GM19328 (cell line): Measurements from ENCODE around the gene C22orf23.
A peak's percentile ranks its signal among the peaks of the same experiment; 100 is the strongest.
"Not testable (repeated sequence)": the region's sequence is repeated elsewhere in the genome, so short reads cannot be mapped to it uniquely, and the experiment has no call there.

Source experiments
- ATAC-seq: cut with Tn5 transposase; IDR thresholded peaks from one replicate; pipeline ENCODE4 v1.9.1; 2021; ENCODE audit warnings: mild to moderate bottlenecking, moderate library complexity; ENCODE audit not compliant: unreplicated experiment

C22orf23 gene

GRCh38 chr22:37957232-37957631, 3.8 kb upstream of the C22orf23 start:
- no peak for ATAC-seq

DNA sequence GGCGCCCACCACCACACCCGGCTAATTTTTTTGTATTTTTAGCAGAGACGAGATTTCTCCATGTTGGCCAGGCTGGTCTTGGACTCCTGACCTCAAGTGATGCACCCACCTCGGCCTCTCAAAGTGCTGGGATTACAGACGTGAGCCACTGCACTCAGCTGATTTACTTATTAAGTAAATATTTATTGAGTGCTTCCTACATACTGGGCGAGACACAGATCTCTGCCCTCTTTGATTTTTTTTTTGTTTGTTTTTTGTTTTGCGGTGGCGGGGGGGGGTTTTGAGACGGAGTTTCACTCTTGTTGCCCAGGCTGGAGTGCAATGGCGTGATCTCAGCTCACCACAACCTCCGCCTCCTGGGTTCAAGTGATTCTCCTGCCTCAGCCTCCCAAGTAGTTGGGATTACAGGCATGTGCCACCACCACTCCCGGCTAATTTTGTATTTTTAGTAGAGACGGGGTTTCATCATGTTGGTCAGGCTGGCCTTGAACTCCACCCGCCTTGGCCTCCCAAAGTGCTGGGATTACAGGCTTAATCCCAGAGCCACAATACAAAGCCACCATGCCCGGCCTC, 2.5 kb upstream of the C22orf23 start:
- ATAC-seq = not testable (repeated sequence)

- ATAC-seq = no peak
Measured at GRCh38 chr22:37954686-37955085, 1.3 kb upstream of the C22orf23 start.

DNA sequence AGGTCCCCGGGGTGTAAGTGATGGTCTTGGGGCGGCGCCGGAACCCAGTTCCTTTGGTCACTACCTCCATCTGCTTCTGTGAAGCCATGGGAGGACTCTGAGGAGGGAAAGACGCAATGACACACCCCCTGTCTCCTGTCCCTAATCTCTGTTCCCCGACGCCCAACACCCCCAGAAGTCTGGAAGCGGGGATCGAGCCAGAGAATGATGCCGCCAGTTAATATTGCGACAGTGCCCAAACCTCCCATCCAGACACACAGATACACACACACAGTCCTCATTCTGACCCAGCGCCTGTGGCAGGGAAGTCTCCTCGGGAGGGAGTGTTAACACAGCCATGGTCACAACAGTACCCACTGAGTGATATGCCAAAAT, 352 bp downstream of the C22orf23 start:
- ATAC-seq = no peak

DNA sequence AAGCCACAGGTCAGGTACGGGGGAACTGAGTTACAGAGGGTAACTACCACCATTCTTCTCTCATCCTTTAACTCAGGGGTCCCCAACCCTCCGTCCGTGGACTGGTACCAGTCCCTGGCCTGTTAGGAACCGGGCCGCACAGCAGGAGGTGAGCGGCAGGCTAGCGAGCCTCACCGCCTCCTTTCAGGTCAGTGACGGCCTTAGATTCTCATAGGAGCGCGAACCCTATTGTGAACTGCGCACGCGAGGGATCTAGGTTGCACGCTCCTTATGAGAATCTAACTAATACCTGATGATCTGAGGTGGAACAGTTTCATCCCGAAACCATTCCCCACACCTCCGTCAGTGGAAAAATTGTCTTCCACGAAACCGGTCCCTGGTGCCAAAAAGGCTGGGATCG, 772 bp downstream of the C22orf23 start:
- ATAC-seq = not testable (repeated sequence)

GRCh38 chr22:37951305-37951704, 2.1 kb downstream of the C22orf23 start:
- ATAC-seq = no peak

GRCh38 chr22:37947142-37947795, 6.1 kb downstream of the C22orf23 start:
- not testable (repeated sequence) for ATAC-seq

GRCh38 chr22:37944423-37944822, 9.0 kb downstream of the C22orf23 start:
- ATAC-seq = not testable (repeated sequence)

- no peak for ATAC-seq
Measured at GRCh38 chr22:37943825-37944198, 9.6 kb downstream of the C22orf23 start.

DNA sequence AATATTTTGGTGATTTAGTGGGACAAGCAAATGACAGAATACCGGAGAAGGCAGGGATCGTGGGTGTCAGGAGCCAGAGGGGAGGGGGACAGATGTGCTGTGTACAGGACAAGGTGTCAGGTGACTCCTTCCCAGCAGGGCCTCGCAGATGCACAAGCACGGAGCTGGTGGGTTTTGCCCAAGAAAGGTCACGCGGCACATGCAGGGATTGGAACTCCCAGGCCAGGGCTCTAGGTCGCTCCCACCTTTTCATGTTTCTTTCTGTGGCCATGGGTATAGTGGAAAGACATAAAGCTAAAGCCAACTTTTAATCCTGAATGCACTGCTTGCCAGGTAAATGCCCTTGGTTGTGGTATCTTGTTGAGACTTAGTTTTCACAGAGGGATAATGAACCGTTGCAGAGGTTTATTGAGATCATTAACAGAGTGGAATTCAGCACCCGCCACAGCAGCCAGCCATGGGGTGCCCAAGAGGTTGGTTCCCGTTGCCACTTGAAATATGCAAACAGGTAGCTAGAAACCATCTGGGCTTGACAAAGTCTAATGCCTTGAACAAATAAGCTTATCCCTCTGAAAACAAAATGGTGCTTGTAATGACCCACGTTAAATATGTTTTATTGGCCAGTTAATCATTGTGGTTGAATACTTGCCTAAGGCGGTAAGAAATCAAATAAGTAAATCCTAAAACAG, 10.1 kb downstream of the C22orf23 start:
- ATAC-seq = no peak

- no peak for ATAC-seq
Measured at GRCh38 chr22:37942133-37942532, 11.3 kb downstream of the C22orf23 start.

GRCh38 chr22:37940698-37941376, 12.6 kb downstream of the C22orf23 start:
- no peak for ATAC-seq

GRCh38 chr22:37933711-37934376, 19.6 kb downstream of the C22orf23 start:
- ATAC-seq = peak; percentile 70

GRCh38 chr22:37932821-37933578, 20.4 kb downstream of the C22orf23 start:
- ATAC-seq = no peak

- no peak for ATAC-seq
Measured at GRCh38 chr22:37932401-37932800, 21.0 kb downstream of the C22orf23 start.

DNA sequence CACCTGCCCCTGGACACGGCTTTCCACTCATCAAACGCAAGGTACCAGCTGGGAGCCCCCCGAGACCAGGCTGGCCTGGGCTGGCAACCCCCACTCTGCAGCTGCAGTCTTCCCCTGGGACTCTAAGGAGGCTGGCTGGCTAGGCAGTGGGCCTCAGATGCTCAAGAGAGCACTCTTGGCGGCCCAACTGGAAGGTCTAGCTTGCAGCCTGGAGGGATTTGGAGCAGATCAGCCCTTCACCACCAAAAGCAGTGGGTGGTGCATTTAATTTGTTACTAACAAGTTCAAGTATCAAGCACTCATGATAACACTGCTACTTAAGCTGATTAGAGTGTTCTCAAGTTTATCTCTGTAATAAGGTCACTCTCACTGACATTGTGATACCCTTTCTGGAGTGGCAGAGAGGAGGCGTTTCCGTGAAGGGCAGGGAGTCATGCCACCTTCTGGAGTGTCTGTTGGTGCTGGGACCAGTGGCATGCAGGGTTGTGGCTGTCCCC, 21.5 kb downstream of the C22orf23 start:
- no peak for ATAC-seq

- ATAC-seq = no peak
Measured at GRCh38 chr22:37930952-37931440, 22.4 kb downstream of the C22orf23 start.

DNA sequence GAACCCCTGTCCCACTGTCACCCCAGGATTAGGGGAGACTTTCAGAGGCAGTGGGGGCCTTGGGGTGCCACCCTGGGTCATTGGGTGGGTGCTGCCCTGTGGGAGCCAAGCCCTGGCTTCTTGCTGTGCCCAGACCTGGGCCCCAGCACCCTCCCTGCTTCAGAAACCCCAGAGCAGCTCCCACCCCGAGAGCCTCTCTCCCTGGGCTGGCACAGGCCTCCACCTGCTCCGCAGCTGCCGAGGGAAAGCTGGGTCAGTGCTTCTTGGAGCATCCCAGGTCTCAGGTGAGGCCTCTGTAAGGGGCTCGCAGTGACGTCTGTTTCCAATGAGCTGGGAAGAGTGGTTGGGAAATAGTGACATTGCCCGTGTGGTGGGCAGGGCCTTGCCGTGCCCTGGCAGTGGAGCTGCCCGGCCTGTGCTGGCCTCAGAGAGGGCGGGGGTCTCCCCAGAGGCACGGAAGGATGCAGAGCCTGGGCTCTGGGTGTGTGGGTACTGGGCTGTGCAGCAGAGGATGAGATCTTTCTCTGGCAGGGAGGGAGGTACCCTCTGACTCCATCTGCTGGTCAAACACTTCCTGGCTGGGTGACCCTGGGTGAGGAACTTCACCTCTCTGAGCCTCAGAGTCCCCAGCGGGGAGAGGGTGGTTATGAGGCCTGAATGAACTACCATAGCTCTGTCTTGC, 23.0 kb downstream of the C22orf23 start:
- no peak for ATAC-seq

- no peak for ATAC-seq
Measured at GRCh38 chr22:37929390-37929789, 24.0 kb downstream of the C22orf23 start.

DNA sequence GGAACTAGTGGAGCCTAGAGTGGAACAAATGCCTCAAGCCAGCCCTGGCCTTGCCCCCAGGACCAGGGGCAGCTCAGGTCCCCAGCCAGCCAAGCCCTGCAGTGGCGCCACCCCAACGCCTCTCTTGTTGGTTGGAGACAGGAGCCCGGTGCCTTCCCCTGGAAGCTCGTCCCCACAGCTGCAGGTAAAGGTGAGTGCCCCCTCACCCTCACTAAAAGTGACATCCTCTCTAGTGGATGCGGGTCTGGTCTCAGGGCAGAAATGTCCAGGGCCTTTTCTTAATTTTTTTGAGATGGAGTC, 25.8 kb downstream of the C22orf23 start:
- no peak for ATAC-seq
